Activated CD8-positive, alpha-beta memory T cell treated with anti-CD3 and anti-CD28 coated beads for 36 hours (primary cell): Measurements from ENCODE around the gene DEXI. TPM values are rescaled to one million over a fixed set of nuclear protein-coding genes. Genes with fewer than 3 reads are reported as not detected.

Experiments used
- CTCF ChIA-PET: fragments of 350-600 bp; sonication (Branson Sonifier 250); formaldehyde crosslinking; loops from one replicate; lab custom pipeline; 2021; ENCODE audit warnings: antibody characterized with exemption; lab: Charles Lee
- POLR2A ChIA-PET: fragments of 350-600 bp; sonication (Branson Sonifier 250); formaldehyde crosslinking; loops from one replicate; lab custom pipeline; 2021; ENCODE audit warnings: antibody characterized with exemption; lab: Charles Lee
- total RNA-seq, 2 experiments: library from RNA; stranded (reverse); gene quantifications; one replicate each; pipeline ENCODE4 v1.2.3, GENCODE V29; 2021

The DEXI gene
- total RNA-seq, result 10 to 100 TPM; 32.4 to 35.5 TPM

DNA sequence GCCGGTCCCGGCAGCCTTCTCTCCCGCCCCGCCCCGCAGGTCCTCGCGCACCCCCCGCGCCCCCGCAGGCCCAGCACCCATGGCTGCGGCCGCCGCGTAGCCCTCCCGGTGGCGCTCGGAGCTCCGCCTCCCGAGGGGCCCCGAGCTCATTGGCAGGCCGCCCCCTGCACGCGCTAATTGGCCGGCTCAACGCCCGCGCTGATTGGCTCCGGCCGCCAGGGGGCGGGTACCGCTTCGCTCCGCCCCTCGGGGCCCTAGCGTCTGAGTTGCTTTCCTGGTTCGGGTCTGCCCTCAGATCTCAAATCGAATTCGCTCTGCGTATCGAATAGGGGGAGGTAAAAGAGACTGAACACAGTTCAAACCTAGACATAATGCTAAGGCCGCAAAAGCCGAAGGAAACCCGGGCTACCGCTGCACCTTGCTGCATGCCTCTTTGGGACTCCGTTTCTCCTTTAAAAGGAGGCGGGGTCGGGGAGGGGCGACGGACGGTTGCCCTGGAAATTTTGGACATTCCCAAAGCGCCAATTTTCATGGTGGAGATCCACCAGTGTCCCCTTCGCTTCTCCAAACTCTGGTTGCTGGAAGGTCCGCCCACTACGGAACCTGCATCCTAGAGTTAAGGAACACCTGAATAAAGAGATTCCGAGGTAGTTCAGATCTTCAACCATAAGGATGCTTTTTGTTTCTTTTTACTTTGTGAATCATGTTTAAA is at the start of gene DEXI:
Gene DEXI, minus strand, starts transcription at position 117 of the 712 bp plus-strand sequence. CDS start 463 bp downstream, outside the sequence.
- ChIA-PET POLR2A (interaction anchor here (0.5 to 0.6 kb wide), 3 partner anchors 71 to 854 kb away, joined by 3 to 7 read pairs (median 3); no protein-coding TSS in a partner anchor), CTCF (no interaction called here)

GRCh38 chr16:10990378-10990777 is 48.1 kb upstream of the DEXI start:
- ChIA-PET POLR2A (interaction anchor here (1.3 kb wide), 1 partner anchor 34 kb away, joined by 3 read pairs; no protein-coding TSS in a partner anchor), CTCF (no interaction called here)

- POLR2A ChIA-PET, result interaction anchor here (1.3 kb wide), 1 partner anchor 35 kb away, joined by 3 read pairs; no protein-coding TSS in a partner anchor
- CTCF ChIA-PET, result interaction anchor here (0.6 to 1.6 kb wide), 4 partner anchors 62 to 1186 kb away, joined by 3 to 5 read pairs (median 4); no protein-coding TSS in a partner anchor
Measured at GRCh38 chr16:10989559-10989958, 47.3 kb upstream of the DEXI start.

DNA sequence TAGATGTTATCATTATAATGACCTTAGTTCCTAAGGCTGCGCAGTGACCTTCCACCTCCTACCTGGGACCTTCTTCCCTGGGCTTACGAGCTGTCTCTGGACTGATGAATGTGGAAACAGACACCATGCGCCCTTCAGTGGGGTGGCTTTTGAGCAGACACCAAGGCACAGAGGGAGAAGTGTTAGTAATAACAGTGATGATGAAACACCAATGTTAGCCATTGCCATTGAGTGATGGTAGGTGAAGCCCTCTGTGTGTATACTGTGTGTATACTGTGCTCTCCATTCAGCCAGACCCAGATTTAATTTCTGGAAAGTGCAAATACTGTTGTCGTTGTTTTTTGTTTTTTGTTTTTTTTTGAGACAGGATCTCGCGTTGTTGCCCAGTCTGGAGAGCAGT is 46.6 kb upstream of the DEXI start:
- CTCF ChIA-PET, result interaction anchor here (0.8 to 1.6 kb wide), 4 partner anchors 63 to 245 kb away, joined by 3 to 5 read pairs (median 4); no protein-coding TSS in a partner anchor
- POLR2A ChIA-PET, result no interaction called here

DNA sequence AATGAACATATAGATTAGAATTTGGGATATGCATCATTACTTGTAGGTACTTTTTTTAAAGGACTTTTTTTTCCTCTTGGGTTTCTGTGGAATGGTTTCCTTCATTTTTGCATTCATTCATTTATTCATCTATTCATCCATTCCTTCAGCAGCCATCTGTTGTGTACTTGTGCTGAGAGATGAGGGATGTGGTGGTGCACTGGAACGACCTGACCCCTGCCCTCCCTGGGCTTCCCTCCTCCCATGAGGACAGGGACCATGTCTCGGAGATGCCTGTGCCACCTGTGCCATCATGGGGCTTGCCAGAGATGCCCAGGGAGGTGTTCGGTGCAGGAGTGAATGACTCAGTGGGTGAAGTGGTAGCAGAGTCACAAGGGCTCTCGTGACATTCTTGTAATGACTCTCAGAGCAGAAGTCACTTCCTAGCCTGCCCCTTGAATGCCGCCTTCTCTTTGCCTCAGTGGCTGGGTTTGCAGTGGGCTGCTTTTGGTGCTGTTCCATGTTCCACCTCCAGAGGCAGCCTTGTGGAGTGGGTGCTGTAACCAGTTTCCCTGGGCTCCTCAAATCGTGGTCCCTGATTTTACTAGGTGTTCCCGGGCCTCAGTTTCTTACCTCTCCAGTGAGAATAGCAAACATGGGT is 46.0 kb upstream of the DEXI start:
- CTCF ChIA-PET, result interaction anchor here (0.8 to 1.6 kb wide), 3 partner anchors 64 to 246 kb away, joined by 3 to 5 read pairs (median 4); no protein-coding TSS in a partner anchor
- POLR2A ChIA-PET, result no interaction called here

- POLR2A ChIA-PET, result interaction anchor here (0.8 to 0.9 kb wide), 2 partner anchors 65 to 264 kb away, joined by 3 to 4 read pairs; no protein-coding TSS in a partner anchor
Measured at GRCh38 chr16:10987361-10988163, 45.3 kb upstream of the DEXI start.

GRCh38 chr16:10984509-10984908 is 42.2 kb upstream of the DEXI start:
- CTCF ChIA-PET, result interaction anchor here (0.8 to 2.2 kb wide), 8 partner anchors 9 to 116 kb away, joined by 3 to 12 read pairs (median 3); no protein-coding TSS in a partner anchor
- POLR2A ChIA-PET, result interaction anchor here (2.1 kb wide), 1 partner anchor 271 kb away, joined by 11 read pairs; the partner anchor contains the start of gene SOCS1

More at GRCh38 chr16:10987361-10988163, 45.3 kb upstream of the DEXI start:
- CTCF ChIA-PET, result interaction anchor here (1.3 kb wide), 1 partner anchor 173 kb away, joined by 3 read pairs; no protein-coding TSS in a partner anchor

GRCh38 chr16:10983159-10983558 is 40.9 kb upstream of the DEXI start:
- CTCF ChIA-PET, result interaction anchor here (0.9 to 2.2 kb wide), 11 partner anchors 13 to 373 kb away, joined by 3 to 12 read pairs (median 4); no protein-coding TSS in a partner anchor
- POLR2A ChIA-PET, result interaction anchor here (0.6 to 2.1 kb wide), 4 partner anchors 117 to 272 kb away, joined by 3 to 11 read pairs (median 4); partner anchors contain the start of gene SOCS1

DNA sequence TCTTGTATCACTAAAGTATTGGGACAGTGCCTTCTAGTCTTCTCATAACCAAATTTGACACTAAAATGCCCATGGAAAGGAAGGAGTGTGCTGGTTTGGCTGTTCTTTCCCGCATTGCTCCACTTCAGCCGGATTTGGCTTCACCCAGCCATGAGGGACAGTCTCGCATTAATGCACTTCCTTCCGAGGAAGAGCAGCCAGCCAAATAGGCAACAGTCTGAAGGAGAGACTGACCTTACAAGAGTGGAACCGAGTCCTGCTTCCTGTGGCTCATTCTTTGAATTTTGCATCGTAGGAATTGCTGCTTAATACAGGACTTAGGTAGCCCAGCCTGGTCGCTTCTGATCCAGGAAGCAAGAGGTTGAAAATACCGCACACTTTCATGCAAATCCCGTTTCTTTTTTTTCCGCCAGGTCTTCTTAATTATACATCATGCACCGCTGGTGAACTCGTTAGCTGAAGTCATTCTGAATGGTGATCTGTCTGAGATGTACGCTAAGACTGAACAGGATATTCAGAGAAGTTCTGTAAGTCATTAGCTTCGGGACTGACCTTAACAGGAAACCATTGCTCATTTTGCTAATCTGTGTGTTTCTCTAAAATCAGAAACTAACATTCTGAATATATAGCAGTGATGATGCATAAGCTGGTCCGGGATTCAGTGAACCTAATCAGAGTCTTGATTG is 40.3 kb upstream of the DEXI start:
- CTCF ChIA-PET, result interaction anchor here (1.1 to 2.2 kb wide), 8 partner anchors 13 to 374 kb away, joined by 3 to 12 read pairs (median 4); no protein-coding TSS in a partner anchor
- POLR2A ChIA-PET, result interaction anchor here (0.6 to 2.1 kb wide), 4 partner anchors 117 to 273 kb away, joined by 3 to 11 read pairs (median 4); partner anchors contain the start of gene SOCS1

DNA sequence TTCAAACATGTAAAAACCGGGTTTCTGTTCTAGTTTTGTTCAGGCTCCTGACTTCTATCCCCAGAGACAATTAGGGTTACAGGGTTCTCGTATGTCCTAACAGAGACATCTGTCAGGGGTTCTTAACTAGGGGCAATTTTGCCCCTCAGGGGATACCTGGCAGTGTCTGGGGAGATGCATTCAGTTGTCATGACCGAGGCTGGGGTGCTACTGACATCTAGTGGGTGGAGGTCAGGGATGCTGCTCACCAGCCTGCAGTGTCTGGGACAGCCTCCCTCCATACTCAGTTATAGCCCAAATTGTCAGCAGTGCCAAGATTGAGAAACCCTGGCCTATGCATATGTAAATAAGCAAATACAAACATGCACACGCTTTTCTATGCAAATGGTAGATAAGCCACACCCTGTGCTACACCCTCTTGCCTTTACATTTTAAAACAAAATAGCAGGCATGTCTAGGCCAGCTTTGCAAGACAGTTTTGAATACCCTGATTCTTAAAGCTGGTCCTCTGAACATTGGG is 39.5 kb upstream of the DEXI start:
- POLR2A ChIA-PET, result no interaction called here
- CTCF ChIA-PET, result interaction anchor here (1.1 to 1.4 kb wide), 2 partner anchors 14 to 30 kb away, joined by 3 to 5 read pairs; no protein-coding TSS in a partner anchor

GRCh38 chr16:10980813-10981212 is 38.5 kb upstream of the DEXI start:
- CTCF ChIA-PET, result interaction anchor here (0.7 to 1.6 kb wide), 5 partner anchors 9 to 277 kb away, joined by 3 to 10 read pairs (median 5); no protein-coding TSS in a partner anchor
- POLR2A ChIA-PET, result no interaction called here

GRCh38 chr16:10979717-10980601 is 37.7 kb upstream of the DEXI start:
- CTCF ChIA-PET, result interaction anchor here (0.7 to 1.6 kb wide), 5 partner anchors 8 to 278 kb away, joined by 3 to 10 read pairs (median 5); no protein-coding TSS in a partner anchor
- POLR2A ChIA-PET, result no interaction called here

GRCh38 chr16:10978871-10979446 is 36.7 kb upstream of the DEXI start:
- CTCF ChIA-PET, result no interaction called here
- POLR2A ChIA-PET, result no interaction called here

DNA sequence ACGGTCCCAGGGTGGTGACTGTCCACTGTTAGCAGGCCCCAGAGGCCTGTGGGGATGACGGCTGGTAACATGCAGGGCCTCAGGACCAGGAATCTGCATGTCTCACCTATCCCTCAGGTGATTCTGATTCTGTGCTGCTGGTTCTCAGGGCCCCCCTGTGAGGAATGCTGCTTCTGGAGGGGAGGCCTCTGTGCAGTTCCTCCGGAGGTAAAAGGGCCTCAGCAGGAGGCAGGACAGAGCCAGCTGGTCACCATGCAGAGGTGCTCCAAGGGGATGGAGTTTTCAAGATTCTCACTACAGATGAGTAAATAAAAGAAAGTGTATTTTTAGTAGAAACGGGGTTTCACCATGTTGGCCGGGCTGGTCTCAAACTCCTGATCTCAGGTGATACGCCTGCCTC is 35.9 kb upstream of the DEXI start:
- POLR2A ChIA-PET, result no interaction called here
- CTCF ChIA-PET, result no interaction called here

DNA sequence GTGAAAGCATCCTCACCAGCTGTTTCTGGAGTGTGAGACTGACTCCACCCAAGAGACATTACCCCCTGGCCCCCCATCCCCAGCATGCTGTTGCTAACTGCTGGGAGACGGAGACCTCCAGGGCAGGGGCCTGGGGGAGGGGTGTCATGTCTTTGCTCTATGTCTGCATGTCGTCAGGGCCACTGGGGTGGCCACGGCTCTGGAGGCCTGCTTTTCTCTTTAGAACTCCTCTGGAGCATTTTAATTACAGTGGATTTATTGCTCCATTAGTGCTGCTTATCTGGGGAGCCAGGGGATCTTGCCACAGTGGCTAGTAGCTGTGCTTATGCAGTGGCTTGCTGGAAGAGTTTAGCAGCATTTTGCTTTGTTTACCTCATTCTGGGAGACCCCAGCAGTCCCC is 34.4 kb upstream of the DEXI start:
- POLR2A ChIA-PET, result no interaction called here
- CTCF ChIA-PET, result no interaction called here

GRCh38 chr16:10972819-10973464 is 30.7 kb upstream of the DEXI start:
- ChIA-PET POLR2A (no interaction called here), CTCF (interaction anchor here (1.0 to 2.6 kb wide), 8 partner anchors 7 to 435 kb away, joined by 3 to 11 read pairs (median 4); no protein-coding TSS in a partner anchor)
